HepG2 (cell line): ENCODE data around the gene COPA. TPM values are rescaled to one million over a fixed set of nuclear protein-coding genes. Genes with fewer than 3 reads are reported as not detected.

Experiments
- ARHGAP35 ChIP-seq: sonication (generic); formaldehyde crosslinking; IDR thresholded peaks from 2 replicates; pipeline ENCODE4 v1.9.0; 2022; ENCODE audit warnings: mild to moderate bottlenecking, inconsistent platforms, moderate library complexity, missing genetic modification reagents, borderline replicate concordance
- DMAP1 ChIP-seq: IDR thresholded peaks from 2 replicates; pipeline ENCODE4 v1.6.1; 2016
- KAT2B ChIP-seq: fragments of 150-350 bp; IDR thresholded peaks from 2 replicates; pipeline ENCODE4 v1.6.1; 2014; ENCODE audit warnings: low read depth, low read length, borderline replicate concordance
- KLF9 ChIP-seq: IDR thresholded peaks from 2 replicates; pipeline ENCODE4 v1.6.1; 2016; ENCODE audit warnings: low read depth
- MAF1 ChIP-seq: sonication (generic); formaldehyde crosslinking; IDR thresholded peaks from 2 replicates; pipeline ENCODE4 v1.5.0; 2020; ENCODE audit warnings: missing genetic modification reagents, borderline replicate concordance
- MZF1 ChIP-seq: sonication (generic); formaldehyde crosslinking; IDR thresholded peaks from 2 replicates; pipeline ENCODE4 v1.8.1; 2023; ENCODE audit warnings: mild to moderate bottlenecking, missing genetic modification reagents, borderline replicate concordance
- NAIF1 ChIP-seq: sonication (generic); formaldehyde crosslinking; IDR thresholded peaks from 2 replicates; pipeline ENCODE4 v1.5.0; 2020; ENCODE audit warnings: mild to moderate bottlenecking, missing genetic modification reagents, borderline replicate concordance
- NPAS2 ChIP-seq: sonication (generic); formaldehyde crosslinking; IDR thresholded peaks from 2 replicates; pipeline ENCODE4 v1.8.0; 2022; ENCODE audit warnings: mild to moderate bottlenecking, missing genetic modification reagents, borderline replicate concordance
- NR3C1 ChIP-seq: sonication (generic); formaldehyde crosslinking; IDR thresholded peaks from 2 replicates; pipeline ENCODE4 v1.4.0; 2020; ENCODE audit warnings: missing genetic modification reagents
- TSC22D2 ChIP-seq: sonication (generic); formaldehyde crosslinking; IDR thresholded peaks from 2 replicates; pipeline ENCODE4 v1.5.1; 2020; ENCODE audit warnings: missing genetic modification reagents, mild to moderate bottlenecking, borderline replicate concordance
- ZNF3 ChIP-seq: IDR thresholded peaks from 2 replicates; pipeline ENCODE4 v1.7.0; 2017; ENCODE audit warnings: inconsistent platforms
- ZNF468 ChIP-seq: sonication (generic); formaldehyde crosslinking; IDR thresholded peaks from 2 replicates; pipeline ENCODE4 v1.8.0; 2022; ENCODE audit warnings: mild to moderate bottlenecking, moderate library complexity, missing genetic modification reagents
- ZNF614 ChIP-seq: IDR thresholded peaks from 2 replicates; pipeline ENCODE4 v1.6.1; 2018; ENCODE audit warnings: missing biosample characterization, missing genetic modification reagents, inconsistent platforms, borderline replicate concordance
- ZNF615 ChIP-seq: sonication (generic); formaldehyde crosslinking; IDR thresholded peaks from 2 replicates; pipeline ENCODE4 v1.5.0; 2020; ENCODE audit warnings: mild to moderate bottlenecking, missing genetic modification reagents, borderline replicate concordance
- ZNF772 ChIP-seq: sonication (generic); formaldehyde crosslinking; IDR thresholded peaks from 2 replicates; pipeline ENCODE4 v1.5.0; 2020; ENCODE audit warnings: mild to moderate bottlenecking, missing genetic modification reagents
- polyA plus RNA-seq, 8 experiments: library from polyadenylated mRNA; depleted of rRNA in 3 of 8; stranded (reverse) in 7 of 8; unstranded in 1 of 8; fragments of >200 nt; fragmentation: Illumina TruSeq in 4 of 8; extraction: Trizol in 4 of 8; gene quantifications; 2 replicates each; pipeline versions ENCODE4 v1.2.1 to v1.2.3, GENCODE V29; 2011 to 2016; ENCODE audit warnings: low read depth in 4 of 8, missing spikeins in 1 of 8, mixed read lengths in 1 of 8; ENCODE audit not compliant: insufficient read depth in 1 of 8
- total RNA-seq, 5 experiments: library from RNA; depleted of rRNA; stranded (reverse); fragments of >200 nt; fragmentation: Illumina TruSeq; extraction: Trizol; gene quantifications; 2 replicates each; pipeline ENCODE4 v1.2.3, GENCODE V29; 2016; ENCODE audit warnings: low read depth in 1 of 5
- TF ChIP-seq, protein P1 (sequence below): sonication (generic); formaldehyde crosslinking; IDR thresholded peaks from 2 replicates; pipeline ENCODE4 v1.9.0; 2021; ENCODE audit warnings: missing genetic modification reagents, borderline replicate concordance
- TF ChIP-seq, protein P2 (sequence below): sonication (generic); formaldehyde crosslinking; IDR thresholded peaks from 2 replicates; pipeline ENCODE4 v1.9.0; 2021; ENCODE audit warnings: missing genetic modification reagents, mild to moderate bottlenecking, borderline replicate concordance
- TF ChIP-seq, protein P3 (sequence below): sonication (generic); formaldehyde crosslinking; IDR thresholded peaks from 2 replicates; pipeline ENCODE4 v1.8.0; 2022; ENCODE audit warnings: mild to moderate bottlenecking, missing genetic modification reagents, borderline replicate concordance
- TF ChIP-seq, protein P4 (sequence below): sonication (generic); formaldehyde crosslinking; IDR thresholded peaks from 2 replicates; pipeline ENCODE4 v1.8.1; 2023; ENCODE audit warnings: mild to moderate bottlenecking, missing genetic modification reagents
- TF ChIP-seq, protein P5 (sequence below): sonication (generic); formaldehyde crosslinking; IDR thresholded peaks from 2 replicates; pipeline ENCODE4 v1.5.0; 2020; ENCODE audit warnings: mild to moderate bottlenecking, missing genetic modification reagents

COPA gene
- total and polyA plus RNA-seq, 2 of the 13 experiments (the other 11 are each of a cell fraction or from before 2014, with no cell fraction given), result 160 to 197 TPM

DNA sequence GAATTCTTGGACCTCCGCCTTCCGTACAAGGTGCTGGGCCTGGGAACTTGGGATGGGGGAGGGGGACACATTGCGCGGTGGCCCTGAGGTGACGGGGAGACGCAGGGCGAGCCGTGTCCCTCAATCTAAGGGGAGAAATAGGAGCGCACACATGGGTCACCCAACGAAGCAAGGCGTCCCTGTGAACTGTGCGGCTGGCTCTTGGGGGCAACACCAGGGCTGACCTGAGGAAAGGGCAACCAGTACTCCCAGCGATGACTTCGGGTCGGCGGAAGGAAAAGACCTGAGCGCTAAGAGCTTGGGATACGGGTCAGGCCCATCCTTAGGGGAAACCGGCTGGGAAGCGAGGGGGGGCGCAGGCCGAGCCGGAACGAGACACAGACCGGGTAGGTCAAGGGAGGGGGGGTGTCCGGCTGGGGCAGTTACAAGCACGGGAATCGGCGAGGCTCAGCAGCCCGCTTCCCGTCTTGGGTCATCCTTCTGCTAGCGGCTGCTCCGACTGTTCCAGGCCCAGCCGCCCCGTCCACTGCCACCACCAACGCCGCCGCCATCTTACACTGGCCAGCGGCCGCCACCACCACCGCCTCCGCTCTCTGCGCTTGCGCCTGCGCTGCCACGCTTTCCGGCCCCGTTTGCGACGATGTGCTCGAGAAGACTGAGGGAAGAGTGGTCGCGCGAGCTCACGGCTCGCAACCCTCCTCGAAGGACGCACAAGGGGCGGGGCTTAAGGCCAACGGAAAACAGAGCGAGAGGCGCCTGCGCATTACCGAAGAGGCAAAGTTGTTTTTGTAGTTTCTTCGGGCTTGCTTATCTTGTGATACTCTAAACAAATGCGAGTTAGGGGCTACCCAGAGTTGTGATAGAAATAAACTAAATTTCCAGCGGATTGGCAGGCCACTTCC is 80.9 kb downstream of the COPA start, which contains the start of gene DCAF8 (continued):
- TF ChIP-seq, protein P1, sequence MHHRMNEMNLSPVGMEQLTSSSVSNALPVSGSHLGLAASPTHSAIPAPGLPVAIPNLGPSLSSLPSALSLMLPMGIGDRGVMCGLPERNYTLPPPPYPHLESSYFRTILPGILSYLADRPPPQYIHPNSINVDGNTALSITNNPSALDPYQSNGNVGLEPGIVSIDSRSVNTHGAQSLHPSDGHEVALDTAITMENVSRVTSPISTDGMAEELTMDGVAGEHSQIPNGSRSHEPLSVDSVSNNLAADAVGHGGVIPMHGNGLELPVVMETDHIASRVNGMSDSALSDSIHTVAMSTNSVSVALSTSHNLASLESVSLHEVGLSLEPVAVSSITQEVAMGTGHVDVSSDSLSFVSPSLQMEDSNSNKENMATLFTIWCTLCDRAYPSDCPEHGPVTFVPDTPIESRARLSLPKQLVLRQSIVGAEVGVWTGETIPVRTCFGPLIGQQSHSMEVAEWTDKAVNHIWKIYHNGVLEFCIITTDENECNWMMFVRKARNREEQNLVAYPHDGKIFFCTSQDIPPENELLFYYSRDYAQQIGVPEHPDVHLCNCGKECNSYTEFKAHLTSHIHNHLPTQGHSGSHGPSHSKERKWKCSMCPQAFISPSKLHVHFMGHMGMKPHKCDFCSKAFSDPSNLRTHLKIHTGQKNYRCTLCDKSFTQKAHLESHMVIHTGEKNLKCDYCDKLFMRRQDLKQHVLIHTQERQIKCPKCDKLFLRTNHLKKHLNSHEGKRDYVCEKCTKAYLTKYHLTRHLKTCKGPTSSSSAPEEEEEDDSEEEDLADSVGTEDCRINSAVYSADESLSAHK (CRISPR knock-in tag), result no peak
- TF ChIP-seq DMAP1, result peak; percentile 86
- no peak for TF ChIP-seq NR3C1 (CRISPR knock-in tag)
- TF ChIP-seq, protein P2, sequence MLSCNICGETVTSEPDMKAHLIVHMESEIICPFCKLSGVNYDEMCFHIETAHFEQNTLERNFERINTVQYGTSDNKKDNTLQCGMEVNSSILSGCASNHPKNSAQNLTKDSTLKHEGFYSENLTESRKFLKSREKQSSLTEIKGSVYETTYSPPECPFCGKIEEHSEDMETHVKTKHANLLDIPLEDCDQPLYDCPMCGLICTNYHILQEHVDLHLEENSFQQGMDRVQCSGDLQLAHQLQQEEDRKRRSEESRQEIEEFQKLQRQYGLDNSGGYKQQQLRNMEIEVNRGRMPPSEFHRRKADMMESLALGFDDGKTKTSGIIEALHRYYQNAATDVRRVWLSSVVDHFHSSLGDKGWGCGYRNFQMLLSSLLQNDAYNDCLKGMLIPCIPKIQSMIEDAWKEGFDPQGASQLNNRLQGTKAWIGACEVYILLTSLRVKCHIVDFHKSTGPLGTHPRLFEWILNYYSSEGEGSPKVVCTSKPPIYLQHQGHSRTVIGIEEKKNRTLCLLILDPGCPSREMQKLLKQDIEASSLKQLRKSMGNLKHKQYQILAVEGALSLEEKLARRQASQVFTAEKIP, result no peak
- TF ChIP-seq ZNF468, result no peak
- no peak for TF ChIP-seq ZNF3 (CRISPR knock-in tag)
- TF ChIP-seq NAIF1, result peak; percentile 86
- no peak for TF ChIP-seq NPAS2
- no peak for TF ChIP-seq MZF1 (CRISPR knock-in tag)
- no peak; the same call in 1 of the 2 replicates for TF ChIP-seq ZNF614 (CRISPR knock-in tag)
- no peak for TF ChIP-seq KLF9
- TF ChIP-seq, protein P3, sequence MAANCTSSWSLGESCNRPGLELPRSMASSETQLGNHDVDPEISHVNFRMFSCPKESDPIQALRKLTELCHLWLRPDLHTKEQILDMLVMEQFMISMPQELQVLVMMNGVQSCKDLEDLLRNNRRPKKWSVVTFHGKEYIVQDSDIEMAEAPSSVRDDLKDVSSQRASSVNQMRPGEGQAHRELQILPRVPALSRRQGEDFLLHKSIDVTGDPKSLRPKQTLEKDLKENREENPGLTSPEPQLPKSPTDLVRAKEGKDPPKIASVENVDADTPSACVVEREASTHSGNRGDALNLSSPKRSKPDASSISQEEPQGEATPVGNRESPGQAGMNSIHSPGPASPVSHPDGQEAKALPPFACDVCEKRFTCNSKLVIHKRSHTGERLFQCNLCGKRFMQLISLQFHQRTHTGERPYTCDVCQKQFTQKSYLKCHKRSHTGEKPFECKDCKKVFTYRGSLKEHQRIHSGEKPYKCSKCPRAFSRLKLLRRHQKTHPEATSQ (CRISPR knock-in tag), result 0 out of 2 replicates have a peak, but pooled peaks have one; percentile 70
- no peak for TF ChIP-seq KAT2B
- TF ChIP-seq ZNF772 (CRISPR knock-in tag), result no peak; the same call in none of the 2 replicates
- no peak for TF ChIP-seq TSC22D2 (CRISPR knock-in tag)
- TF ChIP-seq, protein P4, sequence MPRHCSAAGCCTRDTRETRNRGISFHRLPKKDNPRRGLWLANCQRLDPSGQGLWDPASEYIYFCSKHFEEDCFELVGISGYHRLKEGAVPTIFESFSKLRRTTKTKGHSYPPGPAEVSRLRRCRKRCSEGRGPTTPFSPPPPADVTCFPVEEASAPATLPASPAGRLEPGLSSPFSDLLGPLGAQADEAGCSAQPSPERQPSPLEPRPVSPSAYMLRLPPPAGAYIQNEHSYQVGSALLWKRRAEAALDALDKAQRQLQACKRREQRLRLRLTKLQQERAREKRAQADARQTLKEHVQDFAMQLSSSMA, result peak; percentile 22; the same call in 1 of the 2 replicates
- TF ChIP-seq ARHGAP35 (CRISPR knock-in tag), result no peak; the same call in 1 of the 2 replicates
- TF ChIP-seq, protein P5, sequence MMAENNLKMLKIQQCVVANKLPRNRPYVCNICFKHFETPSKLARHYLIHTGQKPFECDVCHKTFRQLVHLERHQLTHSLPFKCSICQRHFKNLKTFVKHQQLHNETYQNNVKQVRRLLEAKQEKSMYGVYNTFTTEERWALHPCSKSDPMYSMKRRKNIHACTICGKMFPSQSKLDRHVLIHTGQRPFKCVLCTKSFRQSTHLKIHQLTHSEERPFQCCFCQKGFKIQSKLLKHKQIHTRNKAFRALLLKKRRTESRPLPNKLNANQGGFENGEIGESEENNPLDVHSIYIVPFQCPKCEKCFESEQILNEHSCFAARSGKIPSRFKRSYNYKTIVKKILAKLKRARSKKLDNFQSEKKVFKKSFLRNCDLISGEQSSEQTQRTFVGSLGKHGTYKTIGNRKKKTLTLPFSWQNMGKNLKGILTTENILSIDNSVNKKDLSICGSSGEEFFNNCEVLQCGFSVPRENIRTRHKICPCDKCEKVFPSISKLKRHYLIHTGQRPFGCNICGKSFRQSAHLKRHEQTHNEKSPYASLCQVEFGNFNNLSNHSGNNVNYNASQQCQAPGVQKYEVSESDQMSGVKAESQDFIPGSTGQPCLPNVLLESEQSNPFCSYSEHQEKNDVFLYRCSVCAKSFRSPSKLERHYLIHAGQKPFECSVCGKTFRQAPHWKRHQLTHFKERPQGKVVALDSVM (CRISPR knock-in tag), result no peak
- TF ChIP-seq MAF1 (CRISPR knock-in tag), result peak; percentile 62; the same call in 1 of the 2 replicates
- TF ChIP-seq ZNF615 (CRISPR knock-in tag), result no peak
